CD4-positive, alpha-beta T cell treated with Interleukin-6 for 4 hours (primary cell): ENCODE data around the gene SSR4.

ENCODE experiments used
- DNase-seq: peaks from one replicate; pipeline ENCODE4 v3.0.0-alpha.2; 2020; ENCODE audit warnings: mixed read lengths

The SSR4 gene

GRCh38 chrX:153831429-153832150 lies 37.1 kb downstream of the SSR4 start:
- DNase-seq: no peak

GRCh38 chrX:153832728-153833127 lies 38.3 kb downstream of the SSR4 start:
- DNase-seq: no peak

DNA sequence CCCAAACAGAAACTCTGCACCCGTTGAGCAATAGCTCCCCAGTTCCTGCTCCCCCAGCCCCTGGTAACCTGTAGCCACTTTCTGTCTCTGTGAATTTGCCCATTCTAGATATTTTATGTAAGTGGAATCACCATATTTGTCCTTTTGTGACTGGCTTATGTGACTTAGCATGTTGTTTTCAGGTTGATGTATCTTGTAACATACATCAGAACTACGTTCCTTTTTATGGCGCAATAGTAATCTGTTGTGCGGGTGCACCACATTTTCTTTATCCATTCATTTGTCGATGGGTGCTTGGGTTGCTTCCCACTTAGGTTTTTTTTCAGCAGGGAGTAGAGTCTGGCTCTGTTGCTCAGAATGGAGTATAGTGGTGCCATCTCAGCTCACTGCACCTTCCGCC lies 42.5 kb downstream of the SSR4 start:
- DNase-seq: no peak

DNA sequence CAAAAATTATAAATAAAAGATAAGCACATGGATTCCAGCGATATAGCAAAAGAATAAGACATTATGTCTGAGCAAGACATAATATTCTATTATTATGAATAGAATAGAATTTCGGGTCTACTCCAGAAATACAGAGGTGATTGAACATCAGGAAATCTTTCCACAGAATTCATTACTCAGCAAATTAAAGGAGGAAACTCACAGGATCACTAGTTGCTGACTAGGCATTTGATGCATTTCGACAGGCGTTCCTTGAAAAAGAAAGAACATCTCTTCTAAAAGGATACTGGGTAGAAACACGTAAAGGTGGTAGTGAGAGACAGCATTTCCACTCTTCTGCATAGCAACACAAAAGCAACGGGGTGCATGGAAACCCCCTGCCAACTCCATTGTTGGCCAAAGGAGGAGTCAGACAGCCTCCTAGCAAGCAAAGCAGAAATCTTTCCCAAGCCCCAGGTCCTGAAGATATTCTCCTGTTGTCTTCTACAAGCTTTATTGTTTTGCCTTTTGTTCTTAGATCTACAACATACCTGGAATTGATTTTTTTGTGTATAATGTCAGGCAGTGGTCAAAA lies 50.1 kb downstream of the SSR4 start:
- DNase-seq: no peak

GRCh38 chrX:153845195-153845594 lies 50.7 kb downstream of the SSR4 start:
- no peak for DNase-seq

GRCh38 chrX:153845842-153846241 lies 51.4 kb downstream of the SSR4 start:
- no peak for DNase-seq
